Osteoblast (primary cell): ENCODE data around the gene KIAA1217. TPM values are rescaled to one million over a fixed set of nuclear protein-coding genes. Genes with fewer than 3 reads are reported as not detected.

Experiments used
- DNase-seq: peaks from one replicate; pipeline ENCODE4 v3.0.0; 2011; ENCODE audit warnings: low spot score, mixed read lengths; ENCODE audit not compliant: insufficient read length; ENCODE audit errors: missing footprints
- H2AFZ ChIP-seq: 2 replicates; pipeline ENCODE4 v1.6.0; 2011; ENCODE audit warnings: mild to moderate bottlenecking, low read length
- H3K27ac ChIP-seq: 2 replicates; pipeline ENCODE4 v1.5.1; 2011; ENCODE audit warnings: mild to moderate bottlenecking, low read depth, low read length, moderate library complexity
- H3K27me3 ChIP-seq: 2 replicates; pipeline ENCODE4 v1.6.0; 2012; ENCODE audit warnings: mild to moderate bottlenecking, control low read depth, inconsistent platforms, low read length, moderate library complexity; ENCODE audit not compliant: insufficient read depth
- H3K36me3 ChIP-seq: 2 replicates; pipeline ENCODE4 v1.5.1; 2011; ENCODE audit warnings: mild to moderate bottlenecking, low read length, control low read depth, moderate library complexity; ENCODE audit not compliant: insufficient read depth
- H3K4me1 ChIP-seq: 2 replicates; pipeline ENCODE4 v1.5.1; 2011; ENCODE audit warnings: mild to moderate bottlenecking, low read length, control low read depth, moderate library complexity; ENCODE audit not compliant: insufficient read depth
- H3K4me2 ChIP-seq: 2 replicates; pipeline ENCODE4 v1.6.0; 2011; ENCODE audit warnings: mild to moderate bottlenecking, low read length; ENCODE audit not compliant: insufficient read depth
- H3K4me3 ChIP-seq: fragments of 200-600 bp; sonication (generic); 3 replicates; pipeline ENCODE4 v1.5.1; 2012; ENCODE audit warnings: mild to moderate bottlenecking, low read length, inconsistent platforms; ENCODE audit not compliant: insufficient read depth
- H3K79me2 ChIP-seq: 2 replicates; pipeline ENCODE4 v1.6.0; 2012; ENCODE audit warnings: mild to moderate bottlenecking, low read length, control low read depth, inconsistent platforms; ENCODE audit not compliant: insufficient read depth
- H3K9me3 ChIP-seq: 2 replicates; pipeline ENCODE4 v1.5.1; 2011; ENCODE audit warnings: low read depth, low read length, control low read depth
- H4K20me1 ChIP-seq: 2 replicates; pipeline ENCODE4 v1.6.0; 2012; ENCODE audit warnings: mild to moderate bottlenecking, low read length, control low read depth; ENCODE audit not compliant: insufficient read depth
- total RNA-seq: library from RNA; depleted of rRNA; stranded (reverse); fragments of >200 nt; gene quantifications from 2 replicates; pipeline ENCODE4 v1.2.3, GENCODE V29; 2012
- TF ChIP-seq, protein P1 (sequence below): IDR thresholded peaks from 2 replicates; pipeline ENCODE4 v1.5.1; 2011; ENCODE audit warnings: mild to moderate bottlenecking, low read depth, low read length, moderate library complexity; ENCODE audit errors: extremely low read depth

The KIAA1217 gene
- total RNA-seq, 1 donor: 51.0 TPM

DNA sequence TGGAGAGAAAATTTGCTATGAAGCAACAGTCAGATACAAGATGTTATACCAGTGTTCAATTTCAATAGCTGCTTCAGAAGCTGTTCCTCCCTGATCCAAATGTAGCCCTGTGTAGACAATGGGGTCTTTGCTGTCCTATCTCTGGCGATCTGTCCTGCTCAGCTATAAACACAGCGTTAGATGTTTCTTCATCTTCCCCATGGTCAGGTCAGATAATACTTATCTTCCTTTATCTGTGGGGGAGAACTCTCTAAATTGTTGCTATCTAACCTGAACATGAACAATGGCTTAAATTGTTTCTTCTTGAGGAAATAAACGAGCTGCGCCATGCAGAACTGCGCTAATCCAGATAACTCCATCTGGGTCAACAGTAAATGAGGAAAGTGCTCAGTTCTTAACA, 15.6 kb upstream of the KIAA1217 start:
- no peak for DNase-seq
- H3K27me3 ChIP-seq: no peaks in the 10 kb centered on the region
- H3K79me2 ChIP-seq: no peaks in the 10 kb centered on the region
- no peak overlapping the region for H3K27ac ChIP-seq
- no peaks in the 10 kb centered on the region for H3K36me3 ChIP-seq
- H3K4me1 ChIP-seq: no peaks in the 10 kb centered on the region
- no peaks in the 10 kb centered on the region for H3K9me3 ChIP-seq
- H2AFZ ChIP-seq: no peak overlapping the region
- no peak overlapping the region for H3K4me3 ChIP-seq
- TF ChIP-seq, protein P1, sequence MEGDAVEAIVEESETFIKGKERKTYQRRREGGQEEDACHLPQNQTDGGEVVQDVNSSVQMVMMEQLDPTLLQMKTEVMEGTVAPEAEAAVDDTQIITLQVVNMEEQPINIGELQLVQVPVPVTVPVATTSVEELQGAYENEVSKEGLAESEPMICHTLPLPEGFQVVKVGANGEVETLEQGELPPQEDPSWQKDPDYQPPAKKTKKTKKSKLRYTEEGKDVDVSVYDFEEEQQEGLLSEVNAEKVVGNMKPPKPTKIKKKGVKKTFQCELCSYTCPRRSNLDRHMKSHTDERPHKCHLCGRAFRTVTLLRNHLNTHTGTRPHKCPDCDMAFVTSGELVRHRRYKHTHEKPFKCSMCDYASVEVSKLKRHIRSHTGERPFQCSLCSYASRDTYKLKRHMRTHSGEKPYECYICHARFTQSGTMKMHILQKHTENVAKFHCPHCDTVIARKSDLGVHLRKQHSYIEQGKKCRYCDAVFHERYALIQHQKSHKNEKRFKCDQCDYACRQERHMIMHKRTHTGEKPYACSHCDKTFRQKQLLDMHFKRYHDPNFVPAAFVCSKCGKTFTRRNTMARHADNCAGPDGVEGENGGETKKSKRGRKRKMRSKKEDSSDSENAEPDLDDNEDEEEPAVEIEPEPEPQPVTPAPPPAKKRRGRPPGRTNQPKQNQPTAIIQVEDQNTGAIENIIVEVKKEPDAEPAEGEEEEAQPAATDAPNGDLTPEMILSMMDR: no peak
- H3K4me2 ChIP-seq: no peak overlapping the region
- H4K20me1 ChIP-seq: no peaks in the 10 kb centered on the region

DNA sequence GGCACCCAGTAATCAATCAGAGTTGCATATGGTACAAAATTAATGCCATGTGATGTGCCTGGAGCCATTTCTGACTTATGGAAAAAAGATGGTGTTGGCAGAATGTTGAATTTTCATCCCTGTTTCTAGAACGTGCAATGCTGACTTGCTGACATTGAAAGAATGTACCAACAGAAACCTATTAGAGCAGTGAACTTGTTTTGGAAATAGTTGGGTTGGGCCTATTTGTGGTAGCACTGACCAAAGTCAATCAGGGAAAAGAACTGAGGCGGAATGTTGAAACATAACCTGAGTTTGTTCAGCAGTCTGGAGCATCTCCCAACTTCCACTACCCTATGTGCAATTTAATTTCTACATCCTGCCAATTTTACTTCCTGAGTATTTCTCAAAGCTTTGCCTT, 11.7 kb upstream of the KIAA1217 start:
- DNase-seq: no peak
- no peak overlapping the region for H3K4me3 ChIP-seq
- no peaks in the 10 kb centered on the region for H3K4me1 ChIP-seq
- H3K4me2 ChIP-seq: no peak overlapping the region
- H2AFZ ChIP-seq: no peak overlapping the region
- H3K36me3 ChIP-seq: no peaks in the 10 kb centered on the region
- H3K79me2 ChIP-seq: no peaks in the 10 kb centered on the region
- no peak overlapping the region for H3K27ac ChIP-seq
- no peaks in the 10 kb centered on the region for H3K9me3 ChIP-seq
- TF ChIP-seq, protein P1: no peak
- H4K20me1 ChIP-seq: no peaks in the 10 kb centered on the region
- H3K27me3 ChIP-seq: no peaks in the 10 kb centered on the region

DNA sequence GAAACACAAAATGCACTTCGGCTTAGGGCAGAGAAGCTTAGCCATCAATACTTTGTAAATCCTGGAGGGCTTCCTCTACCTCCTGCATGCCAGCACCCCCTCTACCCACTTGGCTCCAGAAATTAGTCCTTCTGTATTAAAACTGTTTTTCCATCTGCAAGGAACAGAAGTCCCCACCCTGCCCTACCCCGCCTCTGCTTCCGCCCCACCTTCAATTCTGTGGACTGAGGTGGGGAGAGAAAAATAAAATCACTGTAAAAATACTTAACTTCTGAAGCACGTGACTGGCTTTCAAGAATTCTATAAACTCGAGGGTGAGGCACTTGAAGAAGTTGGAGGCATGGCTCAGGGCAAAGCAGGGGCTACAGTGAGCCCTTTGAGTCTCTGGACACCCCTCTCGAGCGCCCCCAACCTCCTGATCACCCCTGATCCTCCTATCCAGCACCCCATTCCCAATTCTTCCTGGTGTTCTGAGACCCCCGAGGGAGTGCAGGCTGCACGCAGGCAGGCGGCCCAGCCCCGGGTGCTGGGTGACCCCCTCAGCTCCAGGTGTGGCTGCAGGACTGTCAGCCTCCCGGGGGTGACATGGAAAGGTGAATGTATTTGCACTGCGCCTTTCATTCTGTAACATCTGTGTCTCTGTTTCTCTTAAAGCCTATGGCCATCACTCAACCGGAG, 7.3 kb upstream of the KIAA1217 start:
- no peaks in the 10 kb centered on the region for H3K79me2 ChIP-seq
- H2AFZ ChIP-seq: no peak overlapping the region
- H3K4me3 ChIP-seq: no peak overlapping the region
- H4K20me1 ChIP-seq: no peaks in the 10 kb centered on the region
- H3K27me3 ChIP-seq: no peaks in the 10 kb centered on the region
- H3K4me1 ChIP-seq: no peaks in the 10 kb centered on the region
- no peaks in the 10 kb centered on the region for H3K9me3 ChIP-seq
- no peaks in the 10 kb centered on the region for H3K36me3 ChIP-seq
- H3K27ac ChIP-seq: no peak overlapping the region
- DNase-seq: no peak
- H3K4me2 ChIP-seq: no peak overlapping the region
- TF ChIP-seq, protein P1: no peak

DNA sequence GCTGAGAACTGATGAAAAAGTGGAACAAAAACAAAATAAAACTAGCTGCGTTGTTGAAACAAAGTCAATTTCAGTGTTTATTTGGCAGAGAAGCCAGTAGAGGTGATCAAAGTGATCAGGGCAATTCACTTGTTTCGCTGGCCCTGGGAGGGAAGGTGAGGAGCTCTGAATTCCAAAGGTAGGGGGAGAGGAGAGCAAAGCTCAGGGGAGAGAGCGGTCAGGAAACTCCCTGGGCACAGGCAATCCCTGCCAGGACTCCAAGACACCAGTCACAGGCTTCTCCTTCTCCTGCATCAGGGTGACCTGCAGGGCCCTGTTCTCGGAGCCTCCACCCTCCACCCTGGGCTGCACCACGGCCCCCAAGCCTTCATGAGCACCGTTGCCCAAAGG, 6.8 kb upstream of the KIAA1217 start:
- no peaks in the 10 kb centered on the region for H3K27me3 ChIP-seq
- H3K4me2 ChIP-seq: no peak overlapping the region
- TF ChIP-seq, protein P1: no peak
- DNase-seq: peak; percentile 64
- no peaks in the 10 kb centered on the region for H3K9me3 ChIP-seq
- H3K36me3 ChIP-seq: no peaks in the 10 kb centered on the region
- no peaks in the 10 kb centered on the region for H3K79me2 ChIP-seq
- H3K4me3 ChIP-seq: no peak overlapping the region
- H3K27ac ChIP-seq: no peak overlapping the region
- no peak overlapping the region for H2AFZ ChIP-seq
- H3K4me1 ChIP-seq: no peaks in the 10 kb centered on the region
- H4K20me1 ChIP-seq: no peaks in the 10 kb centered on the region
